ENCODE measurements around the gene FBLN7.

FBLN7 gene

GRCh38 chr2:112150447-112150846 lies 12.3 kb downstream of the FBLN7 start:
- no peak for TF ChIP-seq ZFX (IDR thresholded peaks at IDR 0.05; ENCODE audit: borderline replicate concordance)
- TF ChIP-seq CTCF (IDR thresholded peaks at IDR 0.05) = no peak
- H3K27ac ChIP-seq = no peak overlapping the region

GRCh38 chr2:112150851-112151250 lies 12.7 kb downstream of the FBLN7 start:
- H3K27ac ChIP-seq = no peak overlapping the region
- TF ChIP-seq CTCF (IDR thresholded peaks at IDR 0.05) (no peak), ZFX (IDR thresholded peaks at IDR 0.05; ENCODE audit: borderline replicate concordance) (no peak)

GRCh38 chr2:112151271-112151670 lies 13.1 kb downstream of the FBLN7 start:
- TF ChIP-seq CTCF (IDR thresholded peaks at IDR 0.05) = no peak
- TF ChIP-seq ZFX (IDR thresholded peaks at IDR 0.05; ENCODE audit: borderline replicate concordance) = no peak
- no peak overlapping the region for H3K27ac ChIP-seq

- no peak overlapping the region for H3K27ac ChIP-seq
- TF ChIP-seq ZFX (IDR thresholded peaks at IDR 0.05; ENCODE audit: borderline replicate concordance) (no peak), CTCF (IDR thresholded peaks at IDR 0.05) (no peak)
Observed at GRCh38 chr2:112151701-112152440, 13.7 kb downstream of the FBLN7 start.

- no peak for TF ChIP-seq ZFX (IDR thresholded peaks at IDR 0.05; ENCODE audit: borderline replicate concordance)
- no peak for TF ChIP-seq CTCF (IDR thresholded peaks at IDR 0.05)
- H3K27ac ChIP-seq = no peak overlapping the region
Observed at GRCh38 chr2:112152476-112153178, 14.4 kb downstream of the FBLN7 start.

GRCh38 chr2:112153179-112153490 lies 14.9 kb downstream of the FBLN7 start:
- H3K27ac ChIP-seq = no peak overlapping the region
- no peak for TF ChIP-seq CTCF (IDR thresholded peaks at IDR 0.05)
- no peak for TF ChIP-seq ZFX (IDR thresholded peaks at IDR 0.05; ENCODE audit: borderline replicate concordance)

GRCh38 chr2:112153501-112153900 lies 15.3 kb downstream of the FBLN7 start:
- H3K27ac ChIP-seq = no peak overlapping the region
- TF ChIP-seq ZFX (IDR thresholded peaks at IDR 0.05; ENCODE audit: borderline replicate concordance) (no peak), CTCF (IDR thresholded peaks at IDR 0.05) (no peak)

Data from 22Rv1 (cell line).